OCI-LY3 (cell line): ENCODE measurements around the gene CAMTA1.

ENCODE experiments used
- H2AFZ ChIP-seq: fragments of 200-600, 300-600 bp; shearing (Covaris generic); 2 replicates; pipeline ENCODE4 v1.6.0; 2014; ENCODE audit warnings: antibody characterized with exemption, low read depth, low read length
- H3K27ac ChIP-seq: fragments of 200-600, 300-600 bp; sonication (generic); 2 replicates; pipeline ENCODE4 v1.5.1; 2014; ENCODE audit warnings: mild to moderate bottlenecking, low read length, moderate library complexity, mixed read lengths
- H3K27me3 ChIP-seq: fragments of 200-600, 300-600 bp; sonication (generic); 2 replicates; pipeline ENCODE4 v1.6.1; 2014; ENCODE audit warnings: low read depth, low read length, mixed read lengths
- H3K36me3 ChIP-seq: fragments of 200-600, 300-600 bp; sonication (generic); replicated peaks from 2 replicates; pipeline ENCODE3; 2014; ENCODE audit warnings: low read depth, low read length, mixed read lengths
- H3K4me1 ChIP-seq: fragments of 300-600, 200-600 bp; sonication (generic); 2 replicates; pipeline ENCODE4 v1.6.1; 2014; ENCODE audit warnings: low read length, mixed read lengths
- H3K4me2 ChIP-seq: fragments of 200-600, 300-600 bp; sonication (generic); 2 replicates; pipeline ENCODE4 v1.6.1; 2014; ENCODE audit warnings: low read length, mixed read lengths
- H3K4me3 ChIP-seq: fragments of 300-600, 200-600 bp; sonication (generic); 2 replicates; pipeline ENCODE4 v1.5.1; 2014; ENCODE audit warnings: antibody characterized with exemption, mild to moderate bottlenecking, low read length, moderate library complexity
- H3K79me2 ChIP-seq: fragments of 300-600, 200-600 bp; shearing (Covaris generic); 2 replicates; pipeline ENCODE4 v1.6.1; 2014; ENCODE audit warnings: mild to moderate bottlenecking, low read length, mixed read lengths
- H3K9ac ChIP-seq: fragments of 300-600, 200-600 bp; shearing (Covaris generic); 2 replicates; pipeline ENCODE4 v1.6.0; 2014; ENCODE audit warnings: mild to moderate bottlenecking, low read length, moderate library complexity
- H3K9me3 ChIP-seq: fragments of 200-600, 300-600 bp; shearing (Covaris generic); 2 replicates; pipeline ENCODE4 v1.6.1; 2014; ENCODE audit warnings: low read length, mixed read lengths; ENCODE audit not compliant: insufficient read depth
- H4K20me1 ChIP-seq: fragments of 200-600, 300-600 bp; sonication (generic); 2 replicates; pipeline ENCODE4 v1.6.1; 2016; ENCODE audit warnings: low read length, mixed read lengths; ENCODE audit not compliant: insufficient read depth
- CTCF ChIP-seq: fragments of 200-600, 300-600 bp; sonication (generic); IDR thresholded peaks from 2 replicates; pipeline ENCODE4 v1.5.1; 2014; ENCODE audit warnings: antibody characterized with exemption, low read length, low read depth
- EZH2phosphoT487 ChIP-seq: fragments of 200-600 bp; shearing (Covaris generic); IDR thresholded peaks from 2 replicates; pipeline ENCODE4 v1.6.1; 2018; ENCODE audit warnings: antibody characterized with exemption, mixed run types, low read depth

CAMTA1 gene

GRCh38 chr1:7293702-7294629 lies 508.7 kb downstream of the CAMTA1 start:
- H3K4me1 ChIP-seq, result peaks cover 57% of the 10 kb centered on the region
- no peaks in the 10 kb centered on the region for H3K9me3 ChIP-seq
- no peaks in the 10 kb centered on the region for H3K36me3 ChIP-seq
- H2AFZ ChIP-seq, result no peak overlapping the region
- no peak for TF ChIP-seq EZH2phosphoT487
- no peak for TF ChIP-seq CTCF
- H3K27me3 ChIP-seq, result no peaks in the 10 kb centered on the region
- peak overlapping the region; percentile 22; the same call in 1 of the 2 replicates for H3K4me2 ChIP-seq
- H4K20me1 ChIP-seq, result no peaks in the 10 kb centered on the region
- H3K4me3 ChIP-seq, result no peak overlapping the region
- no peak overlapping the region for H3K27ac ChIP-seq
- H3K79me2 ChIP-seq, result no peaks in the 10 kb centered on the region
- no peak overlapping the region for H3K9ac ChIP-seq

GRCh38 chr1:7294636-7295035 lies 509.4 kb downstream of the CAMTA1 start:
- Histone ChIP-seq H3K27ac (no peak overlapping the region), H2AFZ (no peak overlapping the region), H3K4me3 (no peak overlapping the region), H3K9ac (no peak overlapping the region), H3K79me2 (no peaks in the 10 kb centered on the region), H3K9me3 (no peaks in the 10 kb centered on the region), H3K4me1 (peaks cover 51% of the 10 kb centered on the region), H3K36me3 (no peaks in the 10 kb centered on the region), H4K20me1 (no peaks in the 10 kb centered on the region), H3K27me3 (no peaks in the 10 kb centered on the region), H3K4me2 (no peak overlapping the region)
- TF ChIP-seq EZH2phosphoT487 (no peak), CTCF (no peak)

GRCh38 chr1:7295946-7296345 lies 510.7 kb downstream of the CAMTA1 start:
- no peak overlapping the region for H2AFZ ChIP-seq
- H3K9ac ChIP-seq, result no peak overlapping the region
- peaks cover 44% of the 10 kb centered on the region for H3K4me1 ChIP-seq
- no peaks in the 10 kb centered on the region for H3K36me3 ChIP-seq
- no peaks in the 10 kb centered on the region for H3K9me3 ChIP-seq
- no peak overlapping the region for H3K4me2 ChIP-seq
- no peaks in the 10 kb centered on the region for H3K27me3 ChIP-seq
- H3K79me2 ChIP-seq, result no peaks in the 10 kb centered on the region
- no peak overlapping the region for H3K27ac ChIP-seq
- no peaks in the 10 kb centered on the region for H4K20me1 ChIP-seq
- H3K4me3 ChIP-seq, result no peak overlapping the region
- TF ChIP-seq CTCF (no peak), EZH2phosphoT487 (no peak)

- TF ChIP-seq EZH2phosphoT487 (no peak), CTCF (no peak)
- Histone ChIP-seq H3K27me3 (no peaks in the 10 kb centered on the region), H3K27ac (no peak overlapping the region), H3K4me1 (peaks cover 43% of the 10 kb centered on the region), H3K79me2 (no peaks in the 10 kb centered on the region), H3K9ac (no peak overlapping the region), H4K20me1 (no peaks in the 10 kb centered on the region), H3K4me2 (no peak overlapping the region), H2AFZ (no peak overlapping the region), H3K9me3 (no peaks in the 10 kb centered on the region), H3K4me3 (no peak overlapping the region), H3K36me3 (no peaks in the 10 kb centered on the region)
These were observed 511.7 kb downstream of the CAMTA1 start for GRCh38 chr1:7296968-7297367.
